CD14-positive monocyte (primary cell): ENCODE measurements around the gene CALHM2. TPM values are rescaled to one million over a fixed set of nuclear protein-coding genes. Genes with fewer than 3 reads are reported as not detected.

Experiments used
- DNase-seq, 3 donors: peaks; one replicate each; pipeline ENCODE4 v3.0.0-alpha.2; 2011 to 2022
- H2AFZ ChIP-seq: 2 replicates; pipeline ENCODE4 v1.6.0; 2012; ENCODE audit warnings: mild to moderate bottlenecking, low read depth, low read length, inconsistent platforms; ENCODE audit not compliant: insufficient read depth, poor library complexity, severe bottlenecking
- H3K27ac ChIP-seq, 2 donors: 1 replicate in 1 of 2; 2 replicates in 1 of 2; pipeline ENCODE4 v1.5.1; 2012 to 2013; ENCODE audit warnings: low read length in 2 of 2, control low read depth in 1 of 2, inconsistent platforms in 1 of 2, low read depth in 1 of 2, mild to moderate bottlenecking in 1 of 2
- H3K27me3 ChIP-seq, 2 donors: one replicate each; pipeline versions ENCODE4 v1.6.0 to v1.6.1; 2011 to 2013; ENCODE audit warnings: low read length in 2 of 2; ENCODE audit not compliant: control insufficient read depth in 2 of 2, insufficient read depth in 2 of 2
- H3K36me3 ChIP-seq, 2 donors: replicated peaks in 1 of 2; 1 replicate in 1 of 2; 2 replicates in 1 of 2; pipeline versions ENCODE4 v1.5.1 to v1.6.1; 2012 to 2013; ENCODE audit warnings: low read length in 2 of 2, control low read depth in 1 of 2, inconsistent platforms in 1 of 2, mild to moderate bottlenecking in 1 of 2; ENCODE audit not compliant: insufficient read depth in 2 of 2, control insufficient read depth in 1 of 2
- H3K4me1 ChIP-seq, 2 donors: 1 replicate in 1 of 2; 2 replicates in 1 of 2; pipeline versions ENCODE4 v1.5.1 to v1.6.1; 2012 to 2013; ENCODE audit warnings: low read length in 2 of 2, control low read depth in 1 of 2, inconsistent platforms in 1 of 2, mild to moderate bottlenecking in 1 of 2, moderate library complexity in 1 of 2; ENCODE audit not compliant: insufficient read depth in 2 of 2, control insufficient read depth in 1 of 2
- H3K4me2 ChIP-seq: replicated peaks from 2 replicates; pipeline ENCODE3; 2012; ENCODE audit warnings: low read length, moderate library complexity, mild to moderate bottlenecking; ENCODE audit not compliant: poor library complexity, severe bottlenecking; ENCODE audit errors: extremely low read depth
- H3K4me3 ChIP-seq, 3 experiments: fragments of 200-600 bp in 1 of 3; sonication (generic) in 1 of 3; replicated peaks in 1 of 3; 1 replicate in 2 of 3; 2 replicates in 1 of 3; pipeline ENCODE4 v1.5.1; 2011 to 2013; ENCODE audit warnings: low read length in 3 of 3, mild to moderate bottlenecking in 3 of 3, control low read depth in 2 of 3, low read depth in 2 of 3, inconsistent platforms in 1 of 3, moderate library complexity in 1 of 3
- H3K79me2 ChIP-seq: 2 replicates; pipeline ENCODE4 v1.6.0; 2012; ENCODE audit warnings: mild to moderate bottlenecking, control low read depth, inconsistent platforms, low read length, moderate library complexity; ENCODE audit not compliant: insufficient read depth
- H3K9ac ChIP-seq: 2 replicates; pipeline ENCODE4 v1.6.0; 2017; ENCODE audit warnings: low read length, mild to moderate bottlenecking; ENCODE audit not compliant: insufficient read depth, poor library complexity, severe bottlenecking
- H3K9me3 ChIP-seq, 2 donors: replicated peaks in 1 of 2; 1 replicate in 1 of 2; 2 replicates in 1 of 2; pipeline versions ENCODE4 v1.5.1 to v1.6.1; 2012 to 2013; ENCODE audit warnings: low read length in 2 of 2, control low read depth in 1 of 2; ENCODE audit not compliant: control insufficient read depth in 1 of 2, insufficient read depth in 1 of 2
- H4K20me1 ChIP-seq: 2 replicates; pipeline ENCODE4 v1.6.0; 2012; ENCODE audit warnings: mild to moderate bottlenecking, low read length, control low read depth, moderate library complexity; ENCODE audit not compliant: insufficient read depth
- H3K27ac Mint-ChIP-seq, 7 donors: one replicate each; pipeline ENCODE4 v1.8.0; 2020; ENCODE audit warnings: mild to moderate bottlenecking in 7 of 7, mixed read lengths in 7 of 7, moderate library complexity in 6 of 7, inconsistent platforms in 2 of 7
- H3K27me3 Mint-ChIP-seq, 3 donors: one replicate each; pipeline ENCODE4 v1.8.0; 2021 to 2022; ENCODE audit warnings: low read depth in 3 of 3, mild to moderate bottlenecking in 3 of 3, mixed read lengths in 3 of 3, moderate library complexity in 3 of 3, inconsistent platforms in 1 of 3
- H3K36me3 Mint-ChIP-seq, 2 donors: one replicate each; pipeline ENCODE4 v1.8.0; 2020; ENCODE audit warnings: mixed read lengths in 2 of 2, inconsistent platforms in 1 of 2, mild to moderate bottlenecking in 1 of 2
- H3K4me1 Mint-ChIP-seq: one replicate; pipeline ENCODE4 v1.8.0; 2020; ENCODE audit warnings: mild to moderate bottlenecking, mixed read lengths
- H3K4me3 Mint-ChIP-seq, 2 donors: one replicate each; pipeline ENCODE4 v1.8.0; 2020; ENCODE audit warnings: mild to moderate bottlenecking in 2 of 2, mixed read lengths in 2 of 2, moderate library complexity in 1 of 2
- H3K9me3 Mint-ChIP-seq, 7 donors: one replicate each; pipeline ENCODE4 v1.8.0; 2020 to 2022; ENCODE audit warnings: mixed read lengths in 7 of 7, mild to moderate bottlenecking in 6 of 7, moderate library complexity in 6 of 7, inconsistent platforms in 2 of 7
- CTCF ChIP-seq: fragments of 200-600 bp; IDR thresholded peaks from one replicate; pipeline ENCODE4 v1.8.0; 2022; ENCODE audit warnings: antibody characterized with exemption, mild to moderate bottlenecking
- WGBS: methylation state at CpG from one replicate; pipeline ENCODE4 v1.1.5; 2013; ENCODE audit warnings: missing lambda C conversion rate; ENCODE audit not compliant: insufficient coverage; 5-methylcytosine and 5-hydroxymethylcytosine counted together
- intact Hi-C, 2 donors: fragments of 100-400 bp; cut with micrococcal nuclease; formaldehyde crosslinking; loops; one replicate each; pipeline versions ENCODE4 v1.15.0 to v1.15.1; 2023
- polyA plus RNA-seq, 3 donors: library from polyadenylated mRNA; depleted of rRNA in 1 of 3; unstranded in 2 of 3; stranded (reverse) in 1 of 3; fragments of 300-500 nt in 2 of 3; fragments of >200 nt in 1 of 3; fragmentation: Illumina TruSeq in 2 of 3; gene quantifications; 1 replicate in 2 of 3; 2 replicates in 1 of 3; pipeline ENCODE4 v1.2.3, GENCODE V29; 2012 to 2021

Gene CALHM2
- polyA plus RNA-seq, 3 donors = 48.4 to 80.7 (median 66.5) TPM

- Mint-ChIP-seq H3K27me3 (peaks cover 54 to 68% (median 64%) of the 10 kb centered on the region in 3 donors), H3K27ac (peak within 1 kb of the TSS in 1 of 7 donors; percentile 33), H3K4me1 (peaks cover 10% of the 10 kb centered on the region), H3K9me3 (peaks cover 0 to 7% (median 5%) of the 10 kb centered on the region in 7 donors), H3K36me3 (peaks cover 3 to 4% of the 10 kb centered on the region in 2 donors), H3K4me3 (peak within 1 kb of the TSS; percentile 74 to 88)
- DNase-seq = no peak
- H3K27ac ChIP-seq = no peak within 1 kb of the TSS
- no peaks in the 10 kb centered on the region for H3K36me3 ChIP-seq
- peak within 1 kb of the TSS; percentile 4 for H3K9ac ChIP-seq
- TF ChIP-seq CTCF = no peak
- intact Hi-C loops = no loop called here
- peak within 1 kb of the TSS; percentile 53 for H2AFZ ChIP-seq
- H3K4me3 ChIP-seq = peak within 1 kb of the TSS in 2 of 3 experiments; percentile 0 to 61
- peaks cover 6 to 15% of the 10 kb centered on the region in 2 donors for H3K4me1 ChIP-seq
- H3K4me2 ChIP-seq = peak within 1 kb of the TSS; percentile 67
- WGBS = 4% methylated on average over 65 of the region's 65 CpGs
- H3K27me3 ChIP-seq = peaks cover 39 to 60% of the 10 kb centered on the region in 2 donors
- peaks cover 0 to 14% of the 10 kb centered on the region in 2 donors for H3K9me3 ChIP-seq
- H3K79me2 ChIP-seq = no peaks in the 10 kb centered on the region
- no peaks in the 10 kb centered on the region for H4K20me1 ChIP-seq
Observed at GRCh38 chr10:103493362-103493915, 41.3 kb upstream of the CALHM2 start, which contains the start of gene NEURL1. Gene NEURL1 (plus strand): TSS chr10:103493705. CDS start chr10:103494388, 683 bp downstream.

GRCh38 chr10:103492655-103493261, 40.6 kb upstream of the CALHM2 start:
- Mint-ChIP-seq H3K4me3 (peak overlapping the region; percentile 74 to 88), H3K9me3 (peaks cover 0 to 7% (median 5%) of the 10 kb centered on the region in 7 donors), H3K27ac (peak overlapping the region in 1 of 7 donors; percentile 33), H3K36me3 (peaks cover 3 to 4% of the 10 kb centered on the region in 2 donors), H3K4me1 (peaks cover 10% of the 10 kb centered on the region), H3K27me3 (peaks cover 54 to 62% (median 59%) of the 10 kb centered on the region in 3 donors)
- H3K9me3 ChIP-seq = peaks cover 0 to 14% of the 10 kb centered on the region in 2 donors
- H4K20me1 ChIP-seq = no peaks in the 10 kb centered on the region
- DNase-seq = no peak
- 91% methylated on average over 3 of the region's 5 CpGs for WGBS
- H3K27me3 ChIP-seq = peaks cover 39 to 59% of the 10 kb centered on the region in 2 donors
- H3K79me2 ChIP-seq = no peaks in the 10 kb centered on the region
- no peaks in the 10 kb centered on the region for H3K36me3 ChIP-seq
- no peak overlapping the region for H3K4me3 ChIP-seq
- H3K4me1 ChIP-seq = peaks cover 6 to 15% of the 10 kb centered on the region in 2 donors
- peak overlapping the region; percentile 67 for H3K4me2 ChIP-seq
- intact Hi-C loops = no loop called here
- no peak overlapping the region for H3K9ac ChIP-seq
- no peak overlapping the region for H2AFZ ChIP-seq
- H3K27ac ChIP-seq = no peak overlapping the region
- TF ChIP-seq CTCF = no peak
